Measurements from ENCODE around the gene TACC3.

DNA sequence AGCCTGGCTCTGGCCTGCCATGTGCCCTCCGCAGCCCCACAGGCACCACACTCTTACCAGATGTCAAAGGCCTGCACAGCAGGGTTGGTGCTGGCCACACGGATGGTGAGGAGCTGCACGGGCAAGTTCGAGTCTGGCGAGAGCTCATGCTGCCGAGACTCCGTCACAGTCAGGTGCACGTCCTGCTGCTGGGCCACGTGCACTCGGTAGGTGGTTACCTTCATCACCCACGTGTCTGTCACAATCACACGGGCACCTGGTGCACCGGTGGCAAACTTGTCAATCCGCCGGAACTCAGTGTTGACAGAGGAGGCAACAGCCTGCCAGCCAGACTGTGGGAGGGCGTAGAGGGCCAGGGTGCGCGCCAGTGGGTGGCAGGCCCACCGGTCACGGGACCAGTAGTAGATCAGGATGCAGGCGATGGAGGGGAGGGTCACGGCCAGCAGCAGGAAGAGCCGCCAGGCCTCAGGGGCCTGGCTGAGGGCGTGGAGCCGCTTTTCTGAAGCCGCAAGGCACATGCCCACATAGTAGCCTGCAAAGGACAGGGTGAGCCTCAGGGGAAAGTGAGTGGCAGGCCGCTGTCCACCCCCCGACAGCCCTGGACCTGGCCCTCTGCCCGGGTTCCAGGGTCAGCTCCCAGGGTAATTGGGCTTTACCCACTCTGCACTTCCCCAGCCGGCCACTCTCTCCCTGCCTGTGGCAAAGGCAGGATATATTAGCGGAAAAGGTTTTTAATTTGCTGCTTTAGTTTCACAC lies 3.0 kb upstream of the TACC3 start:
- no peak for TF ChIP-seq BHLHE40 (IDR thresholded peaks at IDR 0.05; ENCODE audit: borderline replicate concordance)
- no peak for TF ChIP-seq CTBP1 (IDR thresholded peaks at IDR 0.05; ENCODE audit: borderline replicate concordance)
- no peak for TF ChIP-seq HDGF (IDR thresholded peaks at IDR 0.05; ENCODE audit: borderline replicate concordance)
- TF ChIP-seq LEF1 (IDR thresholded peaks at IDR 0.05; ENCODE audit: borderline replicate concordance), result no peak
- TF ChIP-seq ELF4 (IDR thresholded peaks at IDR 0.05), result no peak
- no peak for TF ChIP-seq SP1 (IDR thresholded peaks at IDR 0.05)
- no peak for TF ChIP-seq NFRKB (IDR thresholded peaks at IDR 0.05)
- no peak for TF ChIP-seq FOXM1 (IDR thresholded peaks at IDR 0.05; ENCODE audit: borderline replicate concordance)
- no peak for TF ChIP-seq FOXK2 (IDR thresholded peaks at IDR 0.05)
- no peak for TF ChIP-seq FOXA1 (IDR thresholded peaks at IDR 0.05)
- TF ChIP-seq SUZ12 (IDR thresholded peaks at IDR 0.05), result no peak
- TF ChIP-seq L3MBTL2 (conservative IDR thresholded peaks at IDR 0.05), result no peak
- no peak for TF ChIP-seq ZNF384 (IDR thresholded peaks at IDR 0.05)
- TF ChIP-seq TARDBP (IDR thresholded peaks at IDR 0.05), result no peak

All from HEK293T (cell line).